Smooth muscle cell (in vitro differentiated cells): Measurements from ENCODE around the gene ERC2. TPM values are rescaled to one million over a fixed set of nuclear protein-coding genes. Genes with fewer than 3 reads are reported as not detected.

Experiments used
- DNase-seq: peaks from one replicate; lab custom pipeline; 2025; ENCODE audit not compliant: unreplicated experiment; lab: John Stamatoyannopoulos, UW
- H2AFZ ChIP-seq: fragments of 200-600 bp; sonication (generic); 2 replicates; pipeline ENCODE4 v1.6.0; 2016; ENCODE audit warnings: antibody characterized with exemption, low read depth, mild to moderate bottlenecking
- H3F3A ChIP-seq: fragments of 200-600 bp; sonication (generic); 2 replicates; pipeline ENCODE4 v1.6.0; 2017; ENCODE audit warnings: antibody characterized with exemption, low read depth
- H3K27ac ChIP-seq: fragments of 200-600 bp; sonication (generic); 2 replicates; pipeline ENCODE4 v1.5.1; 2016; ENCODE audit warnings: low read depth, mild to moderate bottlenecking
- H3K27me3 ChIP-seq: fragments of 200-600 bp; sonication (generic); 2 replicates; pipeline ENCODE4 v1.6.1; 2016; ENCODE audit warnings: low read depth, mild to moderate bottlenecking
- H3K36me3 ChIP-seq: fragments of 200-600 bp; sonication (generic); 2 replicates; pipeline ENCODE4 v1.5.1; 2016; ENCODE audit warnings: low read depth
- H3K4me1 ChIP-seq: fragments of 200-600 bp; sonication (generic); 2 replicates; pipeline ENCODE4 v1.5.1; 2016; ENCODE audit warnings: low read depth
- H3K4me2 ChIP-seq: fragments of 200-600 bp; sonication (generic); 2 replicates; pipeline ENCODE4 v1.6.0; 2016; ENCODE audit warnings: mild to moderate bottlenecking
- H3K4me3 ChIP-seq: fragments of 200-600 bp; sonication (generic); 2 replicates; pipeline ENCODE4 v1.5.1; 2016; ENCODE audit warnings: mild to moderate bottlenecking
- H3K79me2 ChIP-seq: fragments of 200-600 bp; sonication (generic); 2 replicates; pipeline ENCODE4 v1.6.0; 2016; ENCODE audit warnings: low read depth, mild to moderate bottlenecking
- H3K9ac ChIP-seq: fragments of 200-600 bp; sonication (generic); 2 replicates; pipeline ENCODE4 v1.6.0; 2016; ENCODE audit warnings: low read depth
- H3K9me3 ChIP-seq: fragments of 200-600 bp; sonication (generic); replicated peaks from 2 replicates; pipeline ENCODE4 v1.5.1; 2016; ENCODE audit warnings: low read depth
- H4K20me1 ChIP-seq: fragments of 200-600 bp; sonication (generic); 2 replicates; pipeline ENCODE4 v1.6.0; 2016; ENCODE audit warnings: low read depth
- CTCF ChIP-seq: fragments of 200-600 bp; sonication (generic); IDR thresholded peaks from 2 replicates; pipeline ENCODE4 v1.5.1; 2017; ENCODE audit warnings: borderline replicate concordance, mild to moderate bottlenecking, antibody characterized with exemption; ENCODE audit not compliant: insufficient read depth, poor library complexity, severe bottlenecking
- whole genome bisulfite sequencing: methylation state at CpG from one replicate; pipeline ENCODE4 v1.1.7; 2016; ENCODE audit warnings: low lambda C conversion rate; 5-methylcytosine and 5-hydroxymethylcytosine counted together
- polyA plus RNA-seq: library from polyadenylated mRNA; unstranded; fragments of >200 nt; fragmentation: Nextera tagmentation; extraction: Ambion mirVana; gene quantifications from 2 replicates; pipeline ENCODE4 v1.2.1, GENCODE V29; 2016
- total RNA-seq: library from RNA; depleted of rRNA; stranded (reverse); fragments of >200 nt; gene quantifications from 2 replicates; pipeline ENCODE4 v1.2.3, GENCODE V29; 2014

ERC2 gene
- total and polyA plus RNA-seq, 2 experiments from 2014 or later = 1.1 TPM; not detected in 1

- Histone ChIP-seq H3K9ac (no peak overlapping the region), H3K9me3 (no peaks in the 10 kb centered on the region), H3K79me2 (no peaks in the 10 kb centered on the region), H3K36me3 (no peaks in the 10 kb centered on the region), H4K20me1 (no peaks in the 10 kb centered on the region), H3K4me3 (no peak overlapping the region), H2AFZ (no peak overlapping the region), H3K4me2 (no peak overlapping the region), H3K27ac (no peak overlapping the region), H3K4me1 (peaks cover 26% of the 10 kb centered on the region), H3K27me3 (no peaks in the 10 kb centered on the region), H3F3A (peaks cover 7% of the 10 kb centered on the region)
- 68% methylated on average over 6 of the region's 6 CpGs for WGBS
- no peak for DNase-seq
- no peak for TF ChIP-seq CTCF
Measured at GRCh38 chr3:55555873-55556618, 912.2 kb downstream of the ERC2 start.

- Histone ChIP-seq H3K27me3 (no peaks in the 10 kb centered on the region), H3K9me3 (no peaks in the 10 kb centered on the region), H4K20me1 (no peaks in the 10 kb centered on the region), H3K36me3 (no peaks in the 10 kb centered on the region), H3K4me1 (peaks cover 26% of the 10 kb centered on the region), H3K27ac (no peak overlapping the region), H3K4me3 (no peak overlapping the region), H3F3A (peaks cover 7% of the 10 kb centered on the region), H3K9ac (no peak overlapping the region), H3K4me2 (no peak overlapping the region), H3K79me2 (no peaks in the 10 kb centered on the region), H2AFZ (peak overlapping the region; percentile 49)
- TF ChIP-seq CTCF = no peak
- DNase-seq = no peak
- 59% methylated on average over 11 of the region's 11 CpGs for WGBS
Measured at GRCh38 chr3:55554634-55555425, 913.4 kb downstream of the ERC2 start.

- Histone ChIP-seq H3K36me3 (no peaks in the 10 kb centered on the region), H3K27ac (no peak overlapping the region), H2AFZ (no peak overlapping the region), H4K20me1 (no peaks in the 10 kb centered on the region), H3K9me3 (no peaks in the 10 kb centered on the region), H3K9ac (no peak overlapping the region), H3K4me1 (peaks cover 39% of the 10 kb centered on the region), H3F3A (peaks cover 1% of the 10 kb centered on the region), H3K27me3 (no peaks in the 10 kb centered on the region), H3K4me2 (no peak overlapping the region), H3K79me2 (no peaks in the 10 kb centered on the region), H3K4me3 (no peak overlapping the region)
- no peak for TF ChIP-seq CTCF
- no peak for DNase-seq
- 98% methylated on average over 3 of the region's 3 CpGs for WGBS
Measured at GRCh38 chr3:55551644-55552043, 916.6 kb downstream of the ERC2 start.
